T-helper 2 cell treated with Interferon-gamma antibody and Interleukin-4, amounts not matched to agents 100 ng/mL and 5 ng/mL, for 36 hours (primary cell): ENCODE measurements around the gene STAM2. TPM values are rescaled to one million over a fixed set of nuclear protein-coding genes. Genes with fewer than 3 reads are reported as not detected.

Experiments used
- intact Hi-C: fragments of 100-400 bp; cut with micrococcal nuclease; formaldehyde crosslinking; loops from one replicate; pipeline ENCODE4 v1.15.1; 2023
- total RNA-seq: library from RNA; stranded (reverse); gene quantifications from 2 replicates; pipeline ENCODE4 v1.2.3, GENCODE V29; 2022

The STAM2 gene
- total RNA-seq, 1 donor from 2014 or later: 17.9 TPM

DNA sequence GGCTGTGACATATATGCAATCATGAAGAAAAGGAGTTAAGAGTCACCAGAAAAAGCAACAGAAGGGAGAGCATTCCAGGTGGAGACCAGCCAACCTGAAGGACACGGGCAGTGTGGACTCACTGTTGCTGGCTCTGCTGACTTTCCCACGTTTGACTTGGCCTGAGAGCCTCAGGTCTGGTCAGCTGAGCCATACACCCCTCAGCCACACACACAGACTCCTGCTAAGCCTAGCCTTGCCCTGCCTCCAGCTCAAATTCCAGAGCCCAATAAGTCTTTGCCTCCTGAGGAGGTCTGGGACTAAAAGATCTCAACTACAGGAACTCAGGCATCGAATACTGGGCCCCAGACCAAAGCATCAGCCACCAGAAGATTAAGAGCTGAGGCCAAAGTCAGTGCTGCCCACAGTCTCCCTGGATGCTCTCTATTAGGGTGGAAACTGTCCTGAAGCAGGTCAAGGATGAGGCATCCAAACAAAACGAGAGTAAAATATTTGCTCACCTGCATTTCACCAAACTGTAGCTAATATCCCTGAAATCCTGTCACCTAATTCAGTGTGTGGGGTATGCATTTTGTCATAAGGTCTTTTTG, 100.0 kb downstream of the STAM2 start:
- intact Hi-C loops: no loop called here

DNA sequence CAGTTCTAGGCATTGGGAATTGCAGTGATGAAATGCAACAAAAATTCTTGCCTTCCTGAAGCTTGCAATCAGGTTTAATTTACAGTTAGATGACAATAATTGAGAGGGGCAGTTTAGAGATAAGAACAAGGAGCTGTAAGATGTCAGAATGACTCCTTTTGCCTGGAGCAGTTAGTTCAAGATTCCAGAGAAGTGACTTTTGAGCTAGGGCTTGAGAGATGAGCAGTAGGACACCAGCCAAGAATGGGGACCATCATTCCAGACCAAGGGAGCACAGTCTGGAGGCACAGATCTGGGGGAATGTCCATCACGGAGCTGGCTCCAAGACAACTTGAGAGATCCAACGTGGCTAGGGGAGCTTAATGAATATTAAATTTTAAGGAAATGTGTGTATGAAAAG, 103.6 kb downstream of the STAM2 start:
- intact Hi-C loops: no loop called here

- intact Hi-C loops: no loop called here
These were observed 104.0 kb downstream of the STAM2 start for GRCh38 chr2:152071518-152071917.

GRCh38 chr2:152071092-152071491, 104.5 kb downstream of the STAM2 start:
- intact Hi-C loops: no loop called here

DNA sequence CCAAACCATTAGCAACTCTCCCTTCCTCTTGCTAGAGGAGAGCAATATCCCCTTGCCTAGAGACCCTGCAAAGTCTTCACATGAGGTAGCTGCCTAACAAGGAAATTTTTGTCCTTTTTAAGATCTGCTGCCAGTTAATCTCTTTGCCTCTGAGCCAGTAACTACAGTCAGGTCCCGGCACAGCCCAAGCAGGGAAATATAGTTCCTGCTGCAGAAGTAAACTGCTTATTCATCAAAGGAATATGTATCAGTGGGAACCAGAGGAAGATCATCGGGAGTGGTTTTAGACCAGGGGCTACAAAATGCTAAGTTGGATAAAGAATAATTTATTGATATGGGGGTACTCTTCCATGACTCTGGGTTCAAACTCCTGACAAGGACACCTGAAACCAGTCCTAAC, 107.3 kb downstream of the STAM2 start:
- intact Hi-C loops: no loop called here

- intact Hi-C loops: no loop called here
These were observed 107.7 kb downstream of the STAM2 start for GRCh38 chr2:152067823-152068222.

Other genes starting within 250 kb of the STAM2 start
- 0.14 and 0.77 TPM in 2 replicates for gene CACNB4, start 76.7 kb downstream of the STAM2 start, total RNA-seq
- 1.2 and 1.5 TPM in 2 replicates for gene FMNL2, start 159.4 kb upstream of the STAM2 start, total RNA-seq